ENCODE results near the gene SIGMAR1.
A peak's percentile ranks its signal among the peaks of the same experiment; 100 is the strongest.

The SIGMAR1 gene

GRCh38 chr9:34675869-34676268 lies 38.3 kb upstream of the SIGMAR1 start:
- Mint-ChIP-seq H3K4me1 (peaks cover 19% of the 10 kb centered on the region), H3K9me3 (no peaks in the 10 kb centered on the region), H3K4me3 (no peak overlapping the region), H3K36me3 (ENCODE audit: low read depth) (peaks cover 13% of the 10 kb centered on the region), H3K27me3 (ENCODE audit: low read depth) (no peaks in the 10 kb centered on the region), H3K27ac (peak overlapping the region; percentile 9 to 73 (median 53))
- no peak for TF ChIP-seq CTCF (IDR thresholded peaks at IDR 0.05; ENCODE audit: unreplicated experiment in 3 of 3)

- Mint-ChIP-seq H3K4me3 (no peak overlapping the region), H3K27ac (peak overlapping the region; percentile 9 to 83 (median 57)), H3K9me3 (no peaks in the 10 kb centered on the region), H3K36me3 (ENCODE audit: low read depth) (peaks cover 14% of the 10 kb centered on the region), H3K27me3 (ENCODE audit: low read depth) (no peaks in the 10 kb centered on the region), H3K4me1 (peaks cover 19% of the 10 kb centered on the region)
- peak; percentile 62 to 69 (median 67) for TF ChIP-seq CTCF (IDR thresholded peaks at IDR 0.05; ENCODE audit: unreplicated experiment in 3 of 3)
These were observed 37.6 kb upstream of the SIGMAR1 start for GRCh38 chr9:34675048-34675714.

GRCh38 chr9:34674440-34674839 lies 36.9 kb upstream of the SIGMAR1 start:
- H3K4me3 Mint-ChIP-seq: no peak overlapping the region
- H3K27ac Mint-ChIP-seq: peak overlapping the region in 1 of 3 experiments; percentile 9
- peaks cover 19% of the 10 kb centered on the region for H3K4me1 Mint-ChIP-seq
- peaks cover 19% of the 10 kb centered on the region for H3K36me3 Mint-ChIP-seq (ENCODE audit: low read depth)
- TF ChIP-seq CTCF (IDR thresholded peaks at IDR 0.05; ENCODE audit: unreplicated experiment in 3 of 3): no peak
- H3K27me3 Mint-ChIP-seq (ENCODE audit: low read depth): no peaks in the 10 kb centered on the region
- no peaks in the 10 kb centered on the region for H3K9me3 Mint-ChIP-seq

- no peaks in the 10 kb centered on the region for H3K27me3 Mint-ChIP-seq (ENCODE audit: low read depth)
- H3K4me3 Mint-ChIP-seq: no peak overlapping the region
- no peaks in the 10 kb centered on the region for H3K9me3 Mint-ChIP-seq
- peaks cover 24% of the 10 kb centered on the region for H3K36me3 Mint-ChIP-seq (ENCODE audit: low read depth)
- H3K4me1 Mint-ChIP-seq: peaks cover 19% of the 10 kb centered on the region
- no peak for TF ChIP-seq CTCF (IDR thresholded peaks at IDR 0.05; ENCODE audit: unreplicated experiment in 3 of 3)
- H3K27ac Mint-ChIP-seq: no peak overlapping the region
These were observed 33.7 kb upstream of the SIGMAR1 start for GRCh38 chr9:34671307-34671706.

GRCh38 chr9:34669809-34670562 lies 32.4 kb upstream of the SIGMAR1 start:
- Mint-ChIP-seq H3K4me1 (peaks cover 15% of the 10 kb centered on the region), H3K27ac (no peak overlapping the region), H3K9me3 (no peaks in the 10 kb centered on the region), H3K4me3 (no peak overlapping the region), H3K36me3 (ENCODE audit: low read depth) (peaks cover 28% of the 10 kb centered on the region), H3K27me3 (ENCODE audit: low read depth) (no peaks in the 10 kb centered on the region)
- TF ChIP-seq CTCF (IDR thresholded peaks at IDR 0.05; ENCODE audit: unreplicated experiment in 3 of 3): no peak
